Stomach (tissue), 9 donors: Measurements from ENCODE around the gene SSR4. TPM values are rescaled to one million over a fixed set of nuclear protein-coding genes. Genes with fewer than 3 reads are reported as not detected.
A peak's percentile ranks its signal among the peaks of the same experiment; 100 is the strongest.

ENCODE experiments used
- DNase-seq, 2 donors: peaks; one replicate each; pipeline versions ENCODE4 v3.0.0 to v3.0.0-alpha.2; 2013 to 2019
- H3K27ac ChIP-seq, 5 donors: fragments of 200-600 bp in 4 of 5; sonication (generic) in 4 of 5; one replicate each; pipeline ENCODE4 v1.5.1; 2013 to 2019; ENCODE audit warnings: mild to moderate bottlenecking in 1 of 5, moderate library complexity in 1 of 5
- H3K27me3 ChIP-seq, 3 donors: fragments of 200-600 bp; sonication (generic); one replicate each; pipeline ENCODE4 v1.5.1; 2017 to 2019; ENCODE audit warnings: mixed run types in 1 of 3
- H3K36me3 ChIP-seq, 4 donors: fragments of 200-600 bp; sonication (generic); 1 replicate in 3 of 4; 2 replicates in 1 of 4; pipeline ENCODE4 v1.5.1; 2016 to 2019
- H3K4me1 ChIP-seq, 4 donors: fragments of 200-600 bp; sonication (generic); one replicate each; pipeline ENCODE4 v1.5.1; 2016 to 2019
- H3K4me3 ChIP-seq, 4 donors: fragments of 200-600 bp; sonication (generic) in 3 of 4; one replicate each; pipeline ENCODE4 v1.5.1; 2016 to 2019; ENCODE audit warnings: mild to moderate bottlenecking in 1 of 4
- H3K9me3 ChIP-seq, 4 donors: fragments of 200-600 bp; sonication (generic); one replicate each; pipeline ENCODE4 v1.5.1; 2016 to 2019
- EP300 ChIP-seq: sonication (generic); formaldehyde crosslinking; IDR thresholded peaks from one replicate; pipeline ENCODE4 v1.6.1; 2017; ENCODE audit warnings: antibody characterized with exemption
- POLR2A ChIP-seq, 4 donors: fragments of 450-650 bp; IDR thresholded peaks; one replicate each; pipeline ENCODE4 v1.6.1; 2016; ENCODE audit warnings: antibody characterized with exemption in 4 of 4, control low read depth in 2 of 4, mild to moderate bottlenecking in 1 of 4, moderate library complexity in 1 of 4
- POLR2AphosphoS5 ChIP-seq, 3 donors: sonication (generic); formaldehyde crosslinking; IDR thresholded peaks; one replicate each; pipeline ENCODE4 v1.6.1; 2016; ENCODE audit warnings: antibody characterized with exemption in 3 of 3
- WGBS, 5 donors: extraction: QIAGEN DNeasy Blood & Tissue Kit in 3 of 5; methylation state at CpG; one replicate each; pipeline versions ENCODE4 v1.1.5 to v1.1.7; 2013 to 2018; 5-methylcytosine and 5-hydroxymethylcytosine counted together
- intact Hi-C: fragments of 100-400 bp; cut with DNase I; formaldehyde crosslinking; loops from one replicate; pipeline ENCODE4 v1.15.1; 2023; ENCODE audit warnings: low total_unique reads
- polyA plus RNA-seq, 3 donors: library from polyadenylated mRNA; stranded (reverse); fragments of 200-250 nt; gene quantifications; one replicate each; pipeline ENCODE4 v1.2.3, GENCODE V29; 2013
- total RNA-seq, 5 donors: library from RNA; depleted of rRNA; stranded (reverse); fragments of >200 nt; gene quantifications; one replicate each; pipeline versions ENCODE4 v1.1.0 to v1.2.3, GENCODE V29; 2014 to 2016
- TF ChIP-seq, protein P1 (sequence below), 7 experiments: fragments of 450-650 bp in 4 of 7; fragments of 200-600 bp in 3 of 7; sonication (generic) in 3 of 7; IDR thresholded peaks; one replicate each; pipeline ENCODE4 v1.5.1; 2016 to 2019; ENCODE audit warnings: antibody characterized with exemption in 7 of 7, control low read depth in 2 of 7, mild to moderate bottlenecking in 1 of 7
- donor health status: healthy with polysubstance abuse.
- donor health status: Bipolar disorder and iron deficiency.
- donor health status: healthy.

SSR4 gene
- total and polyA plus RNA-seq, 8 donors, result 13.9 to 717 (median 174) TPM

DNA sequence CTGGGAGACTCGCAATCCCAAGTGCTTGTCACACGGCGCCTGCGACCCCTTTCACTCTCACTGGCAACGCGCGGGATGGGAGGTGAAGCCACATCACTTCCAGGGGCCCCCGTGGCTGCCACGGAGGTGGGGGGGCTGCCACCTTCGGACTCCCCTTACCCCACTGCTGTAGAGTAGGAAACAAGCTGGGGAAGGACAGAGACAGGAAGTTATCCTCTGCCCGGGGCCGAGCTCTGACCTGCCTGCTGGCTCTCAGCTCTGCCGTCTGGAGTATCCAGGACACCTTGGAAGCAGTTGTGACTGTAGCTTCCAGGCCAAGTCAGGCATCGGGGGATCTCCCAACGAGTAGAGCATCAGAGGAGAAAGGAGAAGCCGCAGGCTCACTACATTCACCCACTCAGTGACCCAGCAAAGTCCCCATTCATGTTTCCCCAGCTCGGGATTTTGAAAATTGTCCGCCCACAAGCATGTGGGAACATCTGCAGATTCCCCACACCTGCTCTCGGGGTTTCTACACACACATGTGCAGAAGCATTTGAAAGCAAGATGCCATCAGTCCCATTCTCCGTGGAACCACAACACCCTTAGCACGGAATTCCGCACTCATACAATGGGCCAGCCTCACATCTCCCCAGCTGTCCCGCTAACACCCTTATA lies 25.0 kb downstream of the SSR4 start:
- H3K27me3 ChIP-seq, result peaks cover 4 to 41% (median 8%) of the 10 kb centered on the region in 3 donors
- no peaks in the 10 kb centered on the region for H3K36me3 ChIP-seq
- TF ChIP-seq, protein P1, sequence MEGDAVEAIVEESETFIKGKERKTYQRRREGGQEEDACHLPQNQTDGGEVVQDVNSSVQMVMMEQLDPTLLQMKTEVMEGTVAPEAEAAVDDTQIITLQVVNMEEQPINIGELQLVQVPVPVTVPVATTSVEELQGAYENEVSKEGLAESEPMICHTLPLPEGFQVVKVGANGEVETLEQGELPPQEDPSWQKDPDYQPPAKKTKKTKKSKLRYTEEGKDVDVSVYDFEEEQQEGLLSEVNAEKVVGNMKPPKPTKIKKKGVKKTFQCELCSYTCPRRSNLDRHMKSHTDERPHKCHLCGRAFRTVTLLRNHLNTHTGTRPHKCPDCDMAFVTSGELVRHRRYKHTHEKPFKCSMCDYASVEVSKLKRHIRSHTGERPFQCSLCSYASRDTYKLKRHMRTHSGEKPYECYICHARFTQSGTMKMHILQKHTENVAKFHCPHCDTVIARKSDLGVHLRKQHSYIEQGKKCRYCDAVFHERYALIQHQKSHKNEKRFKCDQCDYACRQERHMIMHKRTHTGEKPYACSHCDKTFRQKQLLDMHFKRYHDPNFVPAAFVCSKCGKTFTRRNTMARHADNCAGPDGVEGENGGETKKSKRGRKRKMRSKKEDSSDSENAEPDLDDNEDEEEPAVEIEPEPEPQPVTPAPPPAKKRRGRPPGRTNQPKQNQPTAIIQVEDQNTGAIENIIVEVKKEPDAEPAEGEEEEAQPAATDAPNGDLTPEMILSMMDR (IDR thresholded peaks at IDR 0.05), result no peak
- TF ChIP-seq POLR2AphosphoS5 (IDR thresholded peaks at IDR 0.05) (no peak), POLR2A (IDR thresholded peaks at IDR 0.05) (no peak)
- peak overlapping the region in 1 of 5 donors; percentile 51 for H3K27ac ChIP-seq
- WGBS, 5 donors, result 29 to 57% (median 45%) methylated on average over 12 to 23 of the region's 23 CpGs
- H3K9me3 ChIP-seq, result peaks cover 0 to 7% (median 0%) of the 10 kb centered on the region in 4 donors
- DNase-seq, result no peak
- H3K4me1 ChIP-seq, result peaks cover 0 to 14% (median 12%) of the 10 kb centered on the region in 4 donors
- intact Hi-C loops, result no loop called here
- H3K4me3 ChIP-seq, result peak overlapping the region; percentile 42 to 51 (median 45)

DNA sequence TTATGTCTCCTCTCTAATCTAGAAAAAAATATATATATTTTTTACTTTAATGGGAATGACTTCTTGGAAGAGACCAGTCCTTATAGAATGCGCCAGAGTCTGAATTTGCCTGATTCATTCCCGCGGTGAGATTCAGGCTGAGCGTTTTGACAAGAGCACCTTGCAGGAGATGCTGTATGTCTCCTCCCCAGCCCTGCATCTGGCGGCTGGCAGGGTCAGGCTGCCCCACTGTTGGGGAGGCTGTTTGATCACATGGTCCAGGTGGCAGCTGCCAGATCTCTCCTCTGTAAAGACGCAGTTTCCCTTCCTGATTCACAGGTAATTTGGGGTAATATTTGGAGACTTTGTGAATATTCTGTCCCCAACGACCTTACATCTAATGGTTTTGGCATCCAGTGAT lies 26.1 kb downstream of the SSR4 start:
- Histone ChIP-seq H3K27me3 (peaks cover 4 to 43% (median 8%) of the 10 kb centered on the region in 3 donors), H3K4me3 (no peak overlapping the region), H3K9me3 (peaks cover 0 to 7% (median 0%) of the 10 kb centered on the region in 4 donors), H3K4me1 (peaks cover 0 to 14% (median 12%) of the 10 kb centered on the region in 4 donors), H3K36me3 (no peaks in the 10 kb centered on the region), H3K27ac (no peak overlapping the region)
- TF ChIP-seq POLR2AphosphoS5 (IDR thresholded peaks at IDR 0.05) (no peak), POLR2A (IDR thresholded peaks at IDR 0.05) (no peak), EP300 (no peak)
- TF ChIP-seq, protein P1 (IDR thresholded peaks at IDR 0.05), result no peak
- no peak for DNase-seq
- intact Hi-C loops, result no loop called here
- WGBS, 5 donors, result 76 to 86% (median 80%) methylated on average over 5 to 7 of the region's 7 CpGs

DNA sequence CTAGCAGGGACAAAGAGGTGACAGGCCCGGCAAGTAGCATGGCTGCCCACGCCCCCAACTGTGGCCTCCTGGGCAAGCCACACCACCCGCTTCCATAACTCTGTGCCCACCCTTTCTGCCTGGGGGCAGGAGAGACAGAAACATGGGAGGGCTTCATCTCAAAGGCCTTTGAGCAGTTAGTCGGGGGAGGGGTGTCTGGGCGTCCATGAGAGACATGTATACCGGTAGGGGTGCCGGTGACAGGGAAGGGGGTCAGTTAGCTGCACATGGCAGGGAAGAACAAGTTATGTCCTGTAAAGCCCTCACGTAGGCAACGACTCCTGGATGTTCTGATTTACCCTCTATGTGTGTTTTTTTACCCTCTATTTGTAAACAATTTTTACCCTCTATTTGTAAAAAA lies 26.6 kb downstream of the SSR4 start:
- no peak overlapping the region for H3K27ac ChIP-seq
- peaks cover 4 to 43% (median 8%) of the 10 kb centered on the region in 3 donors for H3K27me3 ChIP-seq
- H3K4me3 ChIP-seq, result no peak overlapping the region
- WGBS, 5 donors, result 85 to 89% (median 87%) methylated on average over 8 to 9 of the region's 9 CpGs
- H3K4me1 ChIP-seq, result peaks cover 0 to 14% (median 12%) of the 10 kb centered on the region in 4 donors
- TF ChIP-seq POLR2A (IDR thresholded peaks at IDR 0.05), result no peak
- TF ChIP-seq POLR2AphosphoS5 (IDR thresholded peaks at IDR 0.05), result no peak
- TF ChIP-seq, protein P1 (IDR thresholded peaks at IDR 0.05), result no peak
- no peak for TF ChIP-seq EP300
- H3K36me3 ChIP-seq, result no peaks in the 10 kb centered on the region
- intact Hi-C loops, result no loop called here
- no peak for DNase-seq
- H3K9me3 ChIP-seq, result peaks cover 0 to 7% (median 0%) of the 10 kb centered on the region in 4 donors

DNA sequence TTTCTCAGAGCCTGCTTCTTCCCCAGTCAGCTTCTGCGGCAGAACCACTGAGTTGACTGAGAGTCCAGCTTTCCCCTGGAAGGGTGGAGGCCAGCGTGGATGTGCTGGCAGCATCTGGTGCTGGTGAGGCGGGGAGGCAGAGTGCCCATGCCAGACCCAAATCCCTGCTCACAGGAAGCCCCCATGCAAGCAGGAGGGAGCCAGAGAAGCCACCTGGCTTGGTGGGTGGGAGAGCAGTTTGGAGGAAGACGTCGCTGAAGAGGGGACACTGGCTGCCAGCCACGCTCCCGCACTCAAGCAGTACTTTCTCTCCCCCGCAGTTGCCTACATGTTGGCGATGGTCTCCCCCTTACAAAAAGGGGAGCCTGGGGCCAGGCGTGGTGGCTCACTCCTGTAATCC lies 29.9 kb downstream of the SSR4 start:
- Histone ChIP-seq H3K36me3 (no peaks in the 10 kb centered on the region), H3K9me3 (peaks cover 0 to 17% (median 4%) of the 10 kb centered on the region in 4 donors), H3K4me3 (no peak overlapping the region), H3K27me3 (peaks cover 0 to 50% (median 16%) of the 10 kb centered on the region in 3 donors), H3K4me1 (peaks cover under 1 to 18% (median 17%) of the 10 kb centered on the region in 4 donors), H3K27ac (no peak overlapping the region)
- WGBS, 5 donors, result 75 to 87% (median 87%) methylated on average over 5 to 10 of the region's 10 CpGs
- TF ChIP-seq EP300 (no peak), POLR2A (IDR thresholded peaks at IDR 0.05) (no peak), POLR2AphosphoS5 (IDR thresholded peaks at IDR 0.05) (no peak)
- TF ChIP-seq, protein P1 (IDR thresholded peaks at IDR 0.05), result no peak
- no peak for DNase-seq
- intact Hi-C loops, result no loop called here
